ENCODE measurements around the gene MAP1LC3B. TPM values are rescaled to one million over a fixed set of nuclear protein-coding genes. Genes with fewer than 3 reads are reported as not detected.

Gene MAP1LC3B
- total RNA-seq, 4 donors from 2014 or later: 38.0 to 50.6 (median 40.7) TPM

DNA sequence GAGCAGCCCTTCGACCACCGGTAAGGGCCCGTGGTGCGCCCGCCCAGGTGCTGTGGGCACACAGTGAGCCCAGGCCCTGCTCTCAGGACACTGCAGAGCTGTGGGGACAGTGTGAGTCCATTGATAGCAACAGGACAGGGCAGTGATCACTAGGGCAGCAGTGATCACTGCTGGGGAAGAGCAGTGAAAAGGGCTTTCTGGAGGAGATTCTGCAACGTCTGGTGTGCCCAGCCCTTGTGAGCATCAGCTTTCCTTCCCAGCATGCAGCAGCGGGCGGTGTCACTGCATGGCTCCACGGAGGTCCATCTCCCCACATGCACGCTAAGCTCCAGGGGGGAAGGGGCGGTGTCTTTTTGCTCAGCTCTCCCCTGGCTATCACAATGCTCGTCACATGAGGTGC, 32.1 kb downstream of the MAP1LC3B start:
- Histone ChIP-seq H3K4me1 (no peaks in the 10 kb centered on the region), H3K27me3 (no peaks in the 10 kb centered on the region), H3K27ac (no peak overlapping the region), H3K9me3 (no peaks in the 10 kb centered on the region), H3K4me3 (no peak overlapping the region), H3K36me3 (peaks cover 0 to 88% (median 0%) of the 10 kb centered on the region in 3 donors)
- TF ChIP-seq POLR2A (IDR thresholded peaks at IDR 0.05): no peak
- no peak for TF ChIP-seq CTCF (IDR thresholded peaks at IDR 0.05)
- DNase-seq: no peak

GRCh38 chr16:87425941-87426340, 33.8 kb downstream of the MAP1LC3B start:
- Histone ChIP-seq H3K9me3 (no peaks in the 10 kb centered on the region), H3K27ac (no peak overlapping the region), H3K4me3 (no peak overlapping the region), H3K36me3 (peaks cover 0 to 85% (median 0%) of the 10 kb centered on the region in 3 donors), H3K4me1 (no peaks in the 10 kb centered on the region), H3K27me3 (no peaks in the 10 kb centered on the region)
- no peak for DNase-seq
- TF ChIP-seq CTCF (IDR thresholded peaks at IDR 0.05): no peak
- TF ChIP-seq POLR2A (IDR thresholded peaks at IDR 0.05): no peak

DNA sequence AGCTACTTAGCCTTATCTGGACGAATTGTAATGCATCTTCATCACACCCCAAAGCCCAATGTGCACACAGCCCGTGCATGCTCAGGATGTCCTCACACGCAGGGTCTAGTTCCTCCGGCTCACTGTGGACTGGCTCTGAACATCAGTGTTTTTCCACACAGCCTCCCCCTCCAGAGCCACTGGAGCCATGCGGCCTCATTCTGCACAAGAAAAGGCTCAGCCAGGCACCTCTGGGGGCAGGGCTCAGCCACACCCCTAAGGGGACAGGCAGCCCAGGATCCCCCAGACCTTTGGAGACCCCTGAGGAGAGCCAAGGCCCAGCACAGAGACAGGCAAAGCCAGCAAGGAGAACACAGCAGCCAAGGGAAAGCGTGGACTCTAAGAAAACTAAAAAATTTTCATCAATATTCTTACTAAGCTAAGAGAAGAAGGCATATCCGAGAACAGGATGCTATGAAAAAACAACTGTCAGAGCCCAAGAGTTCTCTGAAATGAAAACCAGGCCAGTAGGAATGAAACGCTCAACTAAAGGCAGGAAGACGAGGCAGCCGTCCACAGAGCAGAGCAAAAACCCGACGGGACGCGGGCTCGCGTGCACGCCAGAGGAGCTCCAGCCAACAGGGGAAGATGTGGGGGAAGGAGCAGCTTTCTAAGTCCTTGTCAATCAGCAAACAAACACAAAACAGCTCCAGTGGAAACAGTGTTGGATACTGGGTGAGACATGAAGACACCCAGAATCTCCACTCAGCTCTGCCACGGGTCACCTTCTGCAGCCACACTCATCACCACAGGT, 34.5 kb downstream of the MAP1LC3B start:
- no peak for TF ChIP-seq POLR2A (IDR thresholded peaks at IDR 0.05)
- no peak for TF ChIP-seq CTCF (IDR thresholded peaks at IDR 0.05)
- Histone ChIP-seq H3K27ac (no peak overlapping the region), H3K9me3 (no peaks in the 10 kb centered on the region), H3K4me3 (no peak overlapping the region), H3K4me1 (no peaks in the 10 kb centered on the region), H3K36me3 (peaks cover 0 to 79% (median 0%) of the 10 kb centered on the region in 3 donors), H3K27me3 (no peaks in the 10 kb centered on the region)
- DNase-seq: no peak

DNA sequence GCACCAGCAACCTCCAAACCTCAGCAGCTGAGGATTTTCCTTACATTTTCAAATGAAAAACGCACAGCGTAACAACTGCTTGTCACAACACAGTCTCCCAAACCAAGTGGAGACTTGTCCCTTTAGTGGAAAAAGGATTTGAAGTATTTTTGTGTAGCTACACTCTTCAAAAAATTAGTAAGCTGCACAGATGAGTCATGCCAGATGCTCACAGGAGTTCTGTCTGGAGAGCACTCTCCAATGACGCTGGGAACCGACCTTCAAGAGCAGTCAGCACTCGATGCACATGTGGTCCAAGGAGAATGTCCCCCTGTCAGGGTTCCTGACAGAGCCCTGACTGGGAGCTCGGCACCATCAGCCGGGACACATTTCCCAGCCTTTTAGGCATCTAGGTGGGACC, 39.8 kb downstream of the MAP1LC3B start:
- no peak for DNase-seq
- Histone ChIP-seq H3K27me3 (no peaks in the 10 kb centered on the region), H3K4me1 (peaks cover 0 to 19% (median 0%) of the 10 kb centered on the region in 4 donors), H3K36me3 (peaks cover 0 to 45% (median 0%) of the 10 kb centered on the region in 3 donors), H3K9me3 (no peaks in the 10 kb centered on the region), H3K4me3 (no peak overlapping the region), H3K27ac (no peak overlapping the region)
- TF ChIP-seq CTCF (IDR thresholded peaks at IDR 0.05) (no peak), POLR2A (IDR thresholded peaks at IDR 0.05) (no peak)

GRCh38 chr16:87432330-87432915, 40.3 kb downstream of the MAP1LC3B start:
- Histone ChIP-seq H3K27ac (no peak overlapping the region), H3K27me3 (no peaks in the 10 kb centered on the region), H3K4me1 (peaks cover 0 to 21% (median 0%) of the 10 kb centered on the region in 4 donors), H3K4me3 (no peak overlapping the region), H3K9me3 (no peaks in the 10 kb centered on the region), H3K36me3 (peaks cover 0 to 42% (median 0%) of the 10 kb centered on the region in 3 donors)
- no peak for DNase-seq
- TF ChIP-seq CTCF (IDR thresholded peaks at IDR 0.05) (no peak), POLR2A (IDR thresholded peaks at IDR 0.05) (no peak)

Data from Peyer's patch (tissue), 4 donors.